Tibial artery (tissue), 4 donors: ENCODE measurements around the gene RAB30.

Experiments
- DNase-seq, 2 donors: peaks; one replicate each; pipeline ENCODE4 v3.0.0-alpha.2; 2019
- H3K27ac ChIP-seq, 2 donors: fragments of 200-600 bp; sonication (generic) in 1 of 2; 1 replicate in 1 of 2; 2 replicates in 1 of 2; pipeline ENCODE4 v1.5.1; 2018 to 2019; ENCODE audit warnings: mild to moderate bottlenecking in 1 of 2
- H3K27me3 ChIP-seq, 2 donors: fragments of 200-600 bp; sonication (generic) in 1 of 2; one replicate each; pipeline versions ENCODE4 v1.5.1 to v1.6.0; 2016 to 2019
- H3K36me3 ChIP-seq, 3 donors: fragments of 200-600 bp; sonication (generic) in 2 of 3; one replicate each; pipeline ENCODE4 v1.5.1; 2016 to 2019; ENCODE audit warnings: mild to moderate bottlenecking in 2 of 3
- H3K4me1 ChIP-seq, 4 donors: fragments of 200-600 bp; sonication (generic) in 2 of 4; 1 replicate in 3 of 4; 2 replicates in 1 of 4; pipeline ENCODE4 v1.5.1; 2016 to 2019
- H3K4me3 ChIP-seq, 2 donors: fragments of 200-600 bp; sonication (generic) in 1 of 2; 1 replicate in 1 of 2; 2 replicates in 1 of 2; pipeline ENCODE4 v1.5.1; 2018 to 2019; ENCODE audit warnings: mild to moderate bottlenecking in 2 of 2
- H3K9me3 ChIP-seq, 3 donors: fragments of 200-600 bp; sonication (generic) in 1 of 3; one replicate each; pipeline ENCODE4 v1.5.1; 2016 to 2019
- CTCF ChIP-seq, 2 experiments: fragments of 200-600 bp in 1 of 2; fragments of 450-650 bp in 1 of 2; IDR thresholded peaks; one replicate each; pipeline ENCODE4 v1.5.1; 2017 to 2019; ENCODE audit warnings: antibody characterized with exemption in 2 of 2, mild to moderate bottlenecking in 1 of 2, moderate library complexity in 1 of 2
- intact Hi-C: fragments of 100-400 bp; cut with DNase I; formaldehyde crosslinking; loops from one replicate; pipeline ENCODE4 v1.15.0; 2023; ENCODE audit warnings: low total_unique reads

The RAB30 gene

GRCh38 chr11:83061883-83062282 lies 9.8 kb downstream of the RAB30 start:
- Histone ChIP-seq H3K9me3 (no peaks in the 10 kb centered on the region), H3K27me3 (no peaks in the 10 kb centered on the region), H3K27ac (no peak overlapping the region), H3K4me3 (no peak overlapping the region), H3K4me1 (peaks cover 0 to 24% (median 12%) of the 10 kb centered on the region in 4 donors), H3K36me3 (no peaks in the 10 kb centered on the region)
- DNase-seq, result no peak
- TF ChIP-seq CTCF (IDR thresholded peaks at IDR 0.05), result no peak
- intact Hi-C loops, result loop anchor here (10.0 kb wide), 1 partner anchor 157 kb away; the partner anchor contains the start of genes DDIAS and PRCP

- Histone ChIP-seq H3K4me3 (no peak overlapping the region), H3K36me3 (no peaks in the 10 kb centered on the region), H3K9me3 (no peaks in the 10 kb centered on the region), H3K27ac (no peak overlapping the region), H3K27me3 (no peaks in the 10 kb centered on the region), H3K4me1 (peaks cover 0 to 31% (median 13%) of the 10 kb centered on the region in 4 donors)
- no peak for DNase-seq
- intact Hi-C loops, result loop anchor here (10.0 kb wide), 1 partner anchor 156 kb away; the partner anchor contains the start of genes DDIAS and PRCP
- no peak for TF ChIP-seq CTCF (IDR thresholded peaks at IDR 0.05)
Measured at GRCh38 chr11:83060965-83061364, 10.7 kb downstream of the RAB30 start.

GRCh38 chr11:83057721-83058120 lies 14.0 kb downstream of the RAB30 start:
- no peak for TF ChIP-seq CTCF (IDR thresholded peaks at IDR 0.05)
- no peak overlapping the region for H3K4me3 ChIP-seq
- no peaks in the 10 kb centered on the region for H3K27me3 ChIP-seq
- H3K4me1 ChIP-seq, result peaks cover 0 to 31% (median 12%) of the 10 kb centered on the region in 4 donors
- no peak overlapping the region for H3K27ac ChIP-seq
- no peaks in the 10 kb centered on the region for H3K9me3 ChIP-seq
- H3K36me3 ChIP-seq, result no peaks in the 10 kb centered on the region
- no peak for DNase-seq
- intact Hi-C loops, result no loop called here

GRCh38 chr11:83056611-83057010 lies 15.1 kb downstream of the RAB30 start:
- no peak for DNase-seq
- Histone ChIP-seq H3K27ac (no peak overlapping the region), H3K36me3 (no peaks in the 10 kb centered on the region), H3K27me3 (no peaks in the 10 kb centered on the region), H3K4me1 (peaks cover 0 to 34% (median 17%) of the 10 kb centered on the region in 4 donors), H3K4me3 (no peak overlapping the region), H3K9me3 (no peaks in the 10 kb centered on the region)
- intact Hi-C loops, result no loop called here
- TF ChIP-seq CTCF (IDR thresholded peaks at IDR 0.05), result no peak

GRCh38 chr11:83056204-83056603 lies 15.5 kb downstream of the RAB30 start:
- DNase-seq, result no peak
- Histone ChIP-seq H3K4me1 (peaks cover 0 to 38% (median 19%) of the 10 kb centered on the region in 4 donors), H3K36me3 (no peaks in the 10 kb centered on the region), H3K9me3 (no peaks in the 10 kb centered on the region), H3K27ac (no peak overlapping the region), H3K27me3 (no peaks in the 10 kb centered on the region), H3K4me3 (no peak overlapping the region)
- no peak for TF ChIP-seq CTCF (IDR thresholded peaks at IDR 0.05)
- intact Hi-C loops, result no loop called here

- Histone ChIP-seq H3K4me1 (peaks cover 0 to 40% (median 20%) of the 10 kb centered on the region in 4 donors), H3K27me3 (no peaks in the 10 kb centered on the region), H3K36me3 (no peaks in the 10 kb centered on the region), H3K27ac (no peak overlapping the region), H3K4me3 (no peak overlapping the region), H3K9me3 (no peaks in the 10 kb centered on the region)
- TF ChIP-seq CTCF (IDR thresholded peaks at IDR 0.05), result no peak
- intact Hi-C loops, result no loop called here
- DNase-seq, result no peak
Measured at GRCh38 chr11:83054904-83055380, 16.8 kb downstream of the RAB30 start.
